Endothelial cell of umbilical vein (primary cell): ENCODE results near the gene DUSP6. TPM values are rescaled to one million over a fixed set of nuclear protein-coding genes. Genes with fewer than 3 reads are reported as not detected.

ENCODE experiments used
- BruUV-seq: library from RNA; stranded (reverse); fragments of 400-500 nt; replicated peaks from 2 replicates; lab custom pipeline; 2021; lab: Mats Ljungman, UMichigan
- CTCF ChIA-PET: fragments of 300-600, 350-600 bp; sonication (Branson Sonifier 250); formaldehyde crosslinking; loops from one replicate; lab custom pipeline; 2021; ENCODE audit warnings: antibody characterized with exemption, inconsistent platforms; lab: Charles Lee
- POLR2A ChIA-PET: fragments of 300-600, 350-600 bp; sonication (Branson Sonifier 250); formaldehyde crosslinking; loops from one replicate; lab custom pipeline; 2021; ENCODE audit warnings: antibody characterized with exemption, inconsistent platforms; lab: Charles Lee
- DNase-seq: peaks from one replicate; pipeline ENCODE4 v3.0.0-alpha.2; 2011; ENCODE audit warnings: low read depth, low spot score
- FAIRE-seq: peaks from 2 replicates; lab custom pipeline; 2011; peaks lifted over from hg19 to GRCh38; lab: Jason Lieb, UNC
- H2AFZ ChIP-seq: 2 replicates; pipeline ENCODE4 v1.6.0; 2012; ENCODE audit warnings: low read depth, low read length, control low read depth, inconsistent platforms
- H3K27ac ChIP-seq: 2 replicates; pipeline ENCODE4 v1.5.1; 2011; ENCODE audit warnings: low read depth, mild to moderate bottlenecking, control low read depth, low read length, moderate library complexity; ENCODE audit not compliant: insufficient read depth
- H3K27me3 ChIP-seq, 2 experiments: 2 replicates each; pipeline versions ENCODE4 v1.6.0 to v1.6.1; 2011; ENCODE audit warnings: low read length in 2 of 2, mixed read lengths in 1 of 2; ENCODE audit not compliant: control insufficient read depth in 2 of 2, insufficient read depth in 2 of 2
- H3K36me3 ChIP-seq, 2 experiments: 2 replicates in 1 of 2; 3 replicates in 1 of 2; pipeline ENCODE4 v1.5.1; 2011; ENCODE audit warnings: low read length in 2 of 2, mild to moderate bottlenecking in 1 of 2, moderate library complexity in 1 of 2; ENCODE audit not compliant: control insufficient read depth in 2 of 2, insufficient read depth in 2 of 2; ENCODE audit errors: extremely low read depth in 1 of 2
- H3K4me1 ChIP-seq: 3 replicates; pipeline ENCODE4 v1.5.1; 2011; ENCODE audit warnings: mild to moderate bottlenecking, low read length; ENCODE audit not compliant: control insufficient read depth, insufficient read depth; ENCODE audit errors: extremely low read depth
- H3K4me2 ChIP-seq: 2 replicates; pipeline ENCODE4 v1.6.1; 2011; ENCODE audit warnings: low read length, control low read depth, mixed read lengths; ENCODE audit not compliant: insufficient read depth
- H3K4me3 ChIP-seq, 3 experiments: fragments of 200-600 bp in 1 of 3; sonication (generic), shearing (Covaris generic) in 1 of 3; replicated peaks in 1 of 3; 2 replicates each; pipeline ENCODE4 v1.5.1; 2011 to 2016; ENCODE audit warnings: control low read depth in 3 of 3, low read length in 3 of 3, mild to moderate bottlenecking in 2 of 3, inconsistent platforms in 1 of 3, low read depth in 1 of 3, moderate library complexity in 1 of 3; ENCODE audit not compliant: insufficient read depth in 1 of 3
- H3K79me2 ChIP-seq: 2 replicates; pipeline ENCODE4 v1.6.0; 2012; ENCODE audit warnings: low read length, inconsistent platforms; ENCODE audit not compliant: control insufficient read depth, insufficient read depth
- H3K9ac ChIP-seq: replicated peaks from 2 replicates; pipeline ENCODE3; 2011; ENCODE audit warnings: low read length, control low read depth; ENCODE audit not compliant: insufficient read depth; ENCODE audit errors: extremely low read depth
- H3K9me1 ChIP-seq: replicated peaks from 3 replicates; pipeline ENCODE4 v1.6.0; 2011; ENCODE audit warnings: mild to moderate bottlenecking, low read length; ENCODE audit not compliant: control insufficient read depth, insufficient read depth; ENCODE audit errors: extremely low read depth
- H3K9me3 ChIP-seq: replicated peaks from 2 replicates; pipeline ENCODE4 v1.5.1; 2012; ENCODE audit warnings: low read length, inconsistent platforms; ENCODE audit not compliant: control insufficient read depth, insufficient read depth
- H4K20me1 ChIP-seq: replicated peaks from 2 replicates; pipeline ENCODE3; 2011; ENCODE audit warnings: mild to moderate bottlenecking, low read length; ENCODE audit not compliant: control insufficient read depth, insufficient read depth; ENCODE audit errors: extremely low read depth
- CTCF ChIP-seq, 2 donors: IDR thresholded peaks; 1 replicate in 1 of 2; 2 replicates in 1 of 2; pipeline ENCODE4 v1.5.1; 2011; ENCODE audit warnings: low read length in 2 of 2, mild to moderate bottlenecking in 2 of 2, moderate library complexity in 2 of 2, control low read depth in 1 of 2, inconsistent platforms in 1 of 2, low read depth in 1 of 2; ENCODE audit not compliant: insufficient read depth in 1 of 2; ENCODE audit errors: extremely low read depth in 1 of 2
- EZH2 ChIP-seq: IDR thresholded peaks from 2 replicates; pipeline ENCODE4 v1.6.1; 2012; ENCODE audit warnings: borderline replicate concordance, low read depth, mild to moderate bottlenecking, moderate library complexity, low read length, inconsistent platforms; ENCODE audit not compliant: severe bottlenecking
- FOS ChIP-seq: IDR thresholded peaks from 2 replicates; pipeline ENCODE4 v1.6.1; 2011; ENCODE audit warnings: mild to moderate bottlenecking, low read length, moderate library complexity, borderline replicate concordance; ENCODE audit not compliant: insufficient read depth
- GATA2 ChIP-seq: IDR thresholded peaks from 2 replicates; pipeline ENCODE4 v1.7.0; 2011; ENCODE audit warnings: low read depth, mild to moderate bottlenecking, moderate library complexity, mixed read lengths, low read length; ENCODE audit not compliant: insufficient read length, insufficient read depth
- JUN ChIP-seq: IDR thresholded peaks from 2 replicates; pipeline ENCODE4 v1.6.1; 2011; ENCODE audit warnings: borderline replicate concordance, low read depth; ENCODE audit not compliant: insufficient read length, insufficient read depth
- MAX ChIP-seq: IDR thresholded peaks from 2 replicates; pipeline ENCODE4 v1.6.1; 2011; ENCODE audit not compliant: insufficient read depth, insufficient read length
- MYC ChIP-seq: IDR thresholded peaks from one replicate; pipeline ENCODE4 v1.6.1; 2011; ENCODE audit warnings: mild to moderate bottlenecking, low read depth, low read length
- POLR2A ChIP-seq: IDR thresholded peaks from 2 replicates; pipeline ENCODE4 v1.6.1; 2012; ENCODE audit warnings: low read depth, mild to moderate bottlenecking, control low read depth, low read length
- POLR2AphosphoS5 ChIP-seq: IDR thresholded peaks from 2 replicates; pipeline ENCODE4 v1.6.1; 2012; ENCODE audit warnings: low read depth, mild to moderate bottlenecking, control low read depth, low read length, moderate library complexity; ENCODE audit not compliant: insufficient read depth
- dilution Hi-C: fragments of 300-500 bp; cut with MboI; formaldehyde crosslinking; loops from one replicate; pipeline ENCODE4 v1.15.0; 2019; ENCODE audit warnings: low sequenced_read_pairs; ENCODE audit not compliant: extremely low pct_ligation_motif_present
- intact Hi-C: fragments of 100-400 bp; cut with micrococcal nuclease; formaldehyde crosslinking; loops from one replicate; pipeline ENCODE4 v1.10.0; 2022
- polyA plus RNA-seq, 4 experiments: library from polyadenylated mRNA; depleted of rRNA in 3 of 4; stranded (reverse) in 3 of 4; unstranded in 1 of 4; fragments of >200 nt; gene quantifications; 2 replicates each; pipeline versions ENCODE4 v1.2.1 to v1.2.3, GENCODE V29; 2011 to 2012; ENCODE audit warnings: missing spikeins in 1 of 4
- total RNA-seq: library from RNA; stranded (reverse); gene quantifications from 2 replicates; pipeline ENCODE4 v1.2.3, GENCODE V29; 2021

The DUSP6 gene
- total and polyA plus RNA-seq, 2 donors (not counting 3 experiments of a cell fraction or from before 2014, with no cell fraction given): 148 to 149 TPM

GRCh38 chr12:89305373-89305772, 46.9 kb downstream of the DUSP6 start:
- Histone ChIP-seq H3K9me3 (no peaks in the 10 kb centered on the region), H3K79me2 (no peaks in the 10 kb centered on the region), H3K4me3 (no peak overlapping the region), H3K4me1 (no peaks in the 10 kb centered on the region), H3K36me3 (no peaks in the 10 kb centered on the region), H3K9me1 (no peaks in the 10 kb centered on the region), H4K20me1 (no peaks in the 10 kb centered on the region), H3K27ac (no peak overlapping the region), H3K27me3 (no peaks in the 10 kb centered on the region), H3K4me2 (no peak overlapping the region), H3K9ac (no peak overlapping the region), H2AFZ (no peak overlapping the region)
- no peak for TF ChIP-seq CTCF (IDR thresholded peaks at IDR 0.05; ENCODE audit: extremely low read depth in 1 of 2, insufficient read depth in 1 of 2, low read depth in 1 of 2, low read length in 2 of 2)
- TF ChIP-seq MYC: no peak
- TF ChIP-seq POLR2A: no peak
- no peak for TF ChIP-seq JUN
- no peak for TF ChIP-seq POLR2AphosphoS5
- TF ChIP-seq MAX: no peak
- TF ChIP-seq FOS: no peak
- TF ChIP-seq EZH2: no peak
- TF ChIP-seq GATA2: no peak
- CTCF ChIA-PET: interaction anchor here (1.1 kb wide), 1 partner anchor 11 kb away, joined by 5 read pairs; no protein-coding TSS in a partner anchor
- no peak for FAIRE-seq
- intact Hi-C loops (no loop called here), dilution Hi-C loops (no loop called here)
- BruUV-seq: no TSS peak
- POLR2A ChIA-PET: no interaction called here
- no peak for DNase-seq
